GM19351 (cell line): ENCODE results near the gene STK11.

Experiments
- ATAC-seq: cut with Tn5 transposase; IDR thresholded peaks from one replicate; pipeline ENCODE4 v1.9.1; 2021; ENCODE audit warnings: mild to moderate bottlenecking, moderate library complexity; ENCODE audit not compliant: unreplicated experiment

STK11 gene

GRCh38 chr19:1205114-1206099 lies at the start of gene STK11:
Gene STK11, plus strand, starts transcription at chr19:1205778. Its CDS starts 1,136 bp downstream, at chr19:1206914.
- ATAC-seq = peak; percentile 87

- no peak for ATAC-seq
These were observed 49.2 kb upstream of the STK11 start for GRCh38 chr19:1156305-1156801.

- ATAC-seq = no peak
These were observed 48.6 kb upstream of the STK11 start for GRCh38 chr19:1156830-1157615.

- ATAC-seq = no peak
These were observed 47.4 kb upstream of the STK11 start for GRCh38 chr19:1157931-1158884.

- ATAC-seq = no peak
These were observed 46.6 kb upstream of the STK11 start for GRCh38 chr19:1158885-1159448.

GRCh38 chr19:1159864-1160595 lies 45.5 kb upstream of the STK11 start:
- no peak for ATAC-seq

- no peak for ATAC-seq
These were observed 43.9 kb upstream of the STK11 start for GRCh38 chr19:1161716-1162115.

GRCh38 chr19:1162404-1163282 lies 42.9 kb upstream of the STK11 start:
- ATAC-seq = no peak

GRCh38 chr19:1163283-1163933 lies 42.2 kb upstream of the STK11 start:
- ATAC-seq = no peak

- no peak for ATAC-seq
These were observed 41.5 kb upstream of the STK11 start for GRCh38 chr19:1163934-1164683.

GRCh38 chr19:1164684-1165531 lies 40.7 kb upstream of the STK11 start:
- no peak for ATAC-seq

GRCh38 chr19:1166872-1167573 lies 38.6 kb upstream of the STK11 start:
- no peak for ATAC-seq

- ATAC-seq = no peak
These were observed 37.6 kb upstream of the STK11 start for GRCh38 chr19:1167687-1168571.

- ATAC-seq = no peak
These were observed 36.8 kb upstream of the STK11 start for GRCh38 chr19:1168572-1169410.
